OCI-LY1 (cell line): ENCODE data around the gene SLX4IP.

Experiments
- EZH2 ChIP-seq: fragments of 200-600 bp; sonication (generic), shearing (Covaris generic); IDR thresholded peaks from 2 replicates; pipeline ENCODE4 v1.8.0; 2017; ENCODE audit warnings: borderline replicate concordance, mixed run types, mild to moderate bottlenecking, antibody characterized with exemption, low read length, moderate library complexity, mixed read lengths
- TF ChIP-seq, protein P1 (sequence below): fragments of 200-600 bp; sonication (generic), shearing (Covaris generic); IDR thresholded peaks from 2 replicates; pipeline ENCODE4 v1.5.1; 2017; ENCODE audit warnings: mild to moderate bottlenecking, antibody characterized with exemption, low read length, moderate library complexity, mixed read lengths

- TF ChIP-seq EZH2, result no peak
- TF ChIP-seq, protein P1, sequence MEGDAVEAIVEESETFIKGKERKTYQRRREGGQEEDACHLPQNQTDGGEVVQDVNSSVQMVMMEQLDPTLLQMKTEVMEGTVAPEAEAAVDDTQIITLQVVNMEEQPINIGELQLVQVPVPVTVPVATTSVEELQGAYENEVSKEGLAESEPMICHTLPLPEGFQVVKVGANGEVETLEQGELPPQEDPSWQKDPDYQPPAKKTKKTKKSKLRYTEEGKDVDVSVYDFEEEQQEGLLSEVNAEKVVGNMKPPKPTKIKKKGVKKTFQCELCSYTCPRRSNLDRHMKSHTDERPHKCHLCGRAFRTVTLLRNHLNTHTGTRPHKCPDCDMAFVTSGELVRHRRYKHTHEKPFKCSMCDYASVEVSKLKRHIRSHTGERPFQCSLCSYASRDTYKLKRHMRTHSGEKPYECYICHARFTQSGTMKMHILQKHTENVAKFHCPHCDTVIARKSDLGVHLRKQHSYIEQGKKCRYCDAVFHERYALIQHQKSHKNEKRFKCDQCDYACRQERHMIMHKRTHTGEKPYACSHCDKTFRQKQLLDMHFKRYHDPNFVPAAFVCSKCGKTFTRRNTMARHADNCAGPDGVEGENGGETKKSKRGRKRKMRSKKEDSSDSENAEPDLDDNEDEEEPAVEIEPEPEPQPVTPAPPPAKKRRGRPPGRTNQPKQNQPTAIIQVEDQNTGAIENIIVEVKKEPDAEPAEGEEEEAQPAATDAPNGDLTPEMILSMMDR, result no peak
These were observed 73.6 kb downstream of the SLX4IP start for GRCh38 chr20:10508468-10509251.
